Vagina (tissue), 2 donors: ENCODE data around the gene TTC23.

Experiments used
- CTCF ChIP-seq, 3 experiments: fragments of 450-650 bp in 2 of 3; fragments of 200-600 bp in 1 of 3; sonication (generic) in 1 of 3; IDR thresholded peaks; one replicate each; pipeline ENCODE4 v1.5.1; 2017 to 2019; ENCODE audit warnings: antibody characterized with exemption in 3 of 3, mild to moderate bottlenecking in 2 of 3, moderate library complexity in 2 of 3
- POLR2A ChIP-seq, 2 donors: fragments of 450-650 bp; IDR thresholded peaks; one replicate each; pipeline ENCODE4 v1.6.1; 2017; ENCODE audit warnings: antibody characterized with exemption in 2 of 2, mild to moderate bottlenecking in 2 of 2, moderate library complexity in 2 of 2

GRCh38 chr15:99226802-99227201 is 22.6 kb downstream of the TTC23 start:
- TF ChIP-seq CTCF (IDR thresholded peaks at IDR 0.05) (no peak), POLR2A (IDR thresholded peaks at IDR 0.05) (no peak)
